IMR-90 (cell line): Measurements from ENCODE around the gene NCKAP5. TPM values are rescaled to one million over a fixed set of nuclear protein-coding genes. Genes with fewer than 3 reads are reported as not detected.

Experiments used
- ATAC-seq: fragments of 200-7000 bp; cut with Tn5 transposase; 2 replicates; pipeline ENCODE4 v1.9.1; 2020; ENCODE audit warnings: low read depth, mild to moderate bottlenecking, moderate library complexity
- BruUV-seq: library from RNA; stranded (reverse); fragments of 400-500 nt; replicated peaks from 2 replicates; lab custom pipeline; 2021; lab: Mats Ljungman, UMichigan
- CTCF ChIA-PET: fragments of 300-600 bp; formaldehyde crosslinking; extraction: SDS; loops from one replicate; lab custom pipeline; 2021; ENCODE audit warnings: antibody characterized with exemption; lab: Yijun Ruan, JAX
- POLR2A ChIA-PET: fragments of 300-600 bp; sonication (Branson Sonifier 250); formaldehyde crosslinking; loops from one replicate; lab custom pipeline; 2022; ENCODE audit warnings: antibody characterized with exemption; ENCODE audit not compliant: unreplicated experiment; lab: Charles Lee
- DNase-seq: peaks from one replicate; pipeline ENCODE4 v3.0.0; 2013
- H2AFZ ChIP-seq: replicated peaks from 2 replicates; pipeline ENCODE3; 2013; ENCODE audit warnings: low read length, mild to moderate bottlenecking; ENCODE audit not compliant: poor library complexity
- H2AK5ac ChIP-seq: 2 replicates; pipeline ENCODE4 v1.6.1; 2013; ENCODE audit warnings: low read depth, low read length, inconsistent platforms
- H2AK9ac ChIP-seq: replicated peaks from 2 replicates; pipeline ENCODE3; 2013; ENCODE audit warnings: mild to moderate bottlenecking, low read depth, low read length, moderate library complexity; ENCODE audit not compliant: poor library complexity
- H2BK120ac ChIP-seq: 2 replicates; pipeline ENCODE4 v1.6.1; 2013; ENCODE audit warnings: low read depth, low read length, inconsistent platforms
- H2BK15ac ChIP-seq: 3 replicates; pipeline ENCODE4 v1.6.1; 2013; ENCODE audit warnings: low read depth, low read length, inconsistent platforms
- H2BK20ac ChIP-seq: 2 replicates; pipeline ENCODE4 v1.6.1; 2013; ENCODE audit warnings: low read depth, mild to moderate bottlenecking, inconsistent platforms, low read length, moderate library complexity
- H2BK5ac ChIP-seq: 2 replicates; pipeline ENCODE4 v1.6.1; 2013; ENCODE audit warnings: mild to moderate bottlenecking, low read depth, low read length, inconsistent platforms; ENCODE audit not compliant: poor library complexity, severe bottlenecking
- H3K14ac ChIP-seq: replicated peaks from 2 replicates; pipeline ENCODE4 v1.6.1; 2013; ENCODE audit warnings: low read depth, low read length, inconsistent platforms
- H3K18ac ChIP-seq: 2 replicates; pipeline ENCODE4 v1.6.1; 2013; ENCODE audit warnings: low read depth, low read length, control low read depth
- H3K23ac ChIP-seq: 2 replicates; pipeline ENCODE4 v1.6.1; 2013; ENCODE audit warnings: low read depth, low read length, inconsistent platforms
- H3K27ac ChIP-seq: 2 replicates; pipeline ENCODE4 v1.5.1; 2013; ENCODE audit warnings: mild to moderate bottlenecking, control low read depth, low read length; ENCODE audit not compliant: insufficient read depth
- H3K27me3 ChIP-seq: 2 replicates; pipeline ENCODE4 v1.6.1; 2013; ENCODE audit warnings: low read length; ENCODE audit not compliant: control insufficient read depth, insufficient read depth
- H3K36me3 ChIP-seq: 2 replicates; pipeline ENCODE4 v1.6.1; 2013; ENCODE audit warnings: low read length, mixed read lengths; ENCODE audit not compliant: control insufficient read depth, insufficient read depth
- H3K4ac ChIP-seq: 2 replicates; pipeline ENCODE4 v1.6.1; 2013; ENCODE audit warnings: low read depth, low read length, inconsistent platforms
- H3K4me1 ChIP-seq: 2 replicates; pipeline ENCODE4 v1.6.1; 2013; ENCODE audit warnings: low read length, mixed read lengths; ENCODE audit not compliant: control insufficient read depth, insufficient read depth
- H3K4me2 ChIP-seq: 2 replicates; pipeline ENCODE4 v1.6.1; 2013; ENCODE audit warnings: low read depth, mild to moderate bottlenecking, control low read depth, low read length, moderate library complexity
- H3K4me3 ChIP-seq: 2 replicates; pipeline ENCODE4 v1.5.1; 2013; ENCODE audit warnings: low read depth, mild to moderate bottlenecking, control low read depth, low read length, moderate library complexity; ENCODE audit not compliant: insufficient read depth
- H3K56ac ChIP-seq: 2 replicates; pipeline ENCODE4 v1.6.1; 2013; ENCODE audit warnings: low read length, inconsistent platforms; ENCODE audit not compliant: insufficient read depth; ENCODE audit errors: extremely low read depth
- H3K79me1 ChIP-seq, 2 experiments: 2 replicates each; pipeline ENCODE4 v1.6.1; 2013; ENCODE audit warnings: low read length in 2 of 2, inconsistent platforms in 1 of 2, low read depth in 1 of 2
- H3K9ac ChIP-seq: 2 replicates; pipeline ENCODE4 v1.6.1; 2013; ENCODE audit warnings: low read depth, low read length, control low read depth
- H3K9me1 ChIP-seq: 2 replicates; pipeline ENCODE4 v1.6.1; 2013; ENCODE audit warnings: low read length, inconsistent platforms; ENCODE audit not compliant: insufficient read depth
- H3K9me3 ChIP-seq: 2 replicates; pipeline ENCODE4 v1.6.1; 2013; ENCODE audit warnings: low read length; ENCODE audit not compliant: control insufficient read depth, insufficient read depth
- H4K20me1 ChIP-seq: 2 replicates; pipeline ENCODE4 v1.6.1; 2013; ENCODE audit warnings: low read length, inconsistent platforms; ENCODE audit not compliant: insufficient read depth
- H4K5ac ChIP-seq: 2 replicates; pipeline ENCODE4 v1.6.1; 2013; ENCODE audit warnings: mild to moderate bottlenecking, low read depth, low read length, control low read depth
- H4K8ac ChIP-seq, 2 experiments: 2 replicates each; pipeline ENCODE4 v1.6.1; 2013; ENCODE audit warnings: low read depth in 2 of 2, low read length in 2 of 2, control low read depth in 1 of 2, inconsistent platforms in 1 of 2
- H4K91ac ChIP-seq: 2 replicates; pipeline ENCODE4 v1.6.1; 2013; ENCODE audit warnings: low read depth, low read length, inconsistent platforms; ENCODE audit not compliant: insufficient read depth
- CEBPB ChIP-seq: IDR thresholded peaks from 2 replicates; pipeline ENCODE4 v1.6.1; 2012; ENCODE audit warnings: low read depth, low read length, improper control_type of control experiment
- ELK1 ChIP-seq: fragments of 150-350 bp; IDR thresholded peaks from 2 replicates; pipeline ENCODE4 v1.6.1; 2016; ENCODE audit warnings: low read depth, mild to moderate bottlenecking, low read length, moderate library complexity, borderline replicate concordance
- FOS ChIP-seq: fragments of 150-350 bp; IDR thresholded peaks from 2 replicates; pipeline ENCODE4 v1.6.1; 2016; ENCODE audit warnings: low read depth, low read length
- MAZ ChIP-seq: IDR thresholded peaks from 2 replicates; pipeline ENCODE4 v1.6.1; 2012; ENCODE audit warnings: low read depth, mild to moderate bottlenecking, low read length, improper control_type of control experiment, moderate library complexity, borderline replicate concordance
- MXI1 ChIP-seq: IDR thresholded peaks from 2 replicates; pipeline ENCODE4 v1.6.1; 2012; ENCODE audit warnings: low read depth, mild to moderate bottlenecking, low read length, moderate library complexity, borderline replicate concordance
- RFX5 ChIP-seq: IDR thresholded peaks from 2 replicates; pipeline ENCODE4 v1.8.0; 2012; ENCODE audit warnings: low read depth, mild to moderate bottlenecking, low read length, moderate library complexity
- USF2 ChIP-seq: fragments of 150-350 bp; IDR thresholded peaks from 2 replicates; pipeline ENCODE4 v1.6.1; 2017; ENCODE audit warnings: mild to moderate bottlenecking, antibody characterized with exemption, low read length, low read depth
- WGBS, 2 experiments: methylation state at CpG; one replicate each; pipeline versions ENCODE4 v1.1.5 to v1.1.7; 2013; ENCODE audit warnings: missing lambda C conversion rate in 2 of 2; ENCODE audit not compliant: insufficient read length in 1 of 2; ENCODE audit errors: extremely low coverage in 2 of 2; 5-methylcytosine and 5-hydroxymethylcytosine counted together
- dilution Hi-C: fragments of 300-500 bp; cut with HindIII; formaldehyde crosslinking; loops from one replicate; pipeline ENCODE4 v1.14.3; 2018; ENCODE audit warnings: low sequenced_read_pairs; ENCODE audit not compliant: unreplicated experiment
- in situ Hi-C: fragments of 300-500 bp; cut with MboI; formaldehyde crosslinking; loops from 3 replicates; pipeline ENCODE4 v1.14.3; 2019; ENCODE audit warnings: low sequenced_read_pairs, inconsistent platforms, mixed read lengths
- intact Hi-C: fragments of 100-400 bp; cut with micrococcal nuclease; formaldehyde crosslinking; loops from 2 replicates; pipeline ENCODE4 v1.10.0; 2022
- polyA plus RNA-seq, 3 experiments: library from polyadenylated mRNA; depleted of rRNA; stranded (reverse); fragments of >200 nt; gene quantifications; 2 replicates each; pipeline ENCODE4 v1.2.3, GENCODE V29; 2012; ENCODE audit warnings: low replicate concordance in 1 of 3
- total RNA-seq: library from RNA; depleted of rRNA; stranded (reverse); fragments of >200 nt; gene quantifications from 2 replicates; pipeline ENCODE4 v1.2.3, GENCODE V29; 2012

NCKAP5 gene
- total and polyA plus RNA-seq, 2 of the 4 experiments (the other 2 are of a cell fraction), result 2.7 to 3.9 TPM

GRCh38 chr2:133053541-133053940 lies 514.7 kb downstream of the NCKAP5 start:
- Histone ChIP-seq H2AK9ac (no peak overlapping the region), H3K36me3 (no peaks in the 10 kb centered on the region), H4K8ac (no peak overlapping the region), H2AFZ (no peak overlapping the region), H2BK20ac (no peak overlapping the region), H2BK5ac (no peak overlapping the region), H2BK120ac (no peak overlapping the region), H3K18ac (no peak overlapping the region), H3K23ac (no peak overlapping the region), H3K9ac (no peak overlapping the region), H3K4me3 (no peak overlapping the region), H3K4me2 (no peak overlapping the region), H3K14ac (no peak overlapping the region), H3K79me1 (peaks cover 7 to 44% of the 10 kb centered on the region in 2 experiments; a peak in 2 of 4 replicates), H4K20me1 (peaks cover 15% of the 10 kb centered on the region; the same call in 1 of the 2 replicates), H3K4me1 (peaks cover 3% of the 10 kb centered on the region; the same call in 1 of the 2 replicates), H2BK15ac (no peak overlapping the region), H4K5ac (no peak overlapping the region), H4K91ac (no peak overlapping the region), H2AK5ac (no peak overlapping the region), H3K4ac (no peak overlapping the region), H3K9me1 (peaks cover 3% of the 10 kb centered on the region), H3K56ac (no peak overlapping the region), H3K9me3 (no peaks in the 10 kb centered on the region), H3K27me3 (no peaks in the 10 kb centered on the region), H3K27ac (no peak overlapping the region)
- in situ Hi-C loops (no loop called here), intact Hi-C loops (no loop called here), dilution Hi-C loops (no loop called here)
- no peak for TF ChIP-seq USF2
- no peak for TF ChIP-seq MAZ
- TF ChIP-seq FOS, result no peak
- no peak for TF ChIP-seq ELK1
- no peak for TF ChIP-seq MXI1
- TF ChIP-seq CEBPB, result no peak
- TF ChIP-seq RFX5, result no peak
- DNase-seq, result no peak
- no peak for ATAC-seq
- POLR2A ChIA-PET, result no interaction called here
- WGBS, 2 experiments, result no CpG with 5 or more reads among the region's 3 CpGs
- CTCF ChIA-PET, result interaction anchor here (1.0 kb wide), 1 partner anchor 36 kb away, joined by 6 read pairs; no protein-coding TSS in a partner anchor
- BruUV-seq, result no TSS peak
